ENCODE measurements around the gene SYCE1.
"Not testable (repeated sequence)": the region's sequence is repeated elsewhere in the genome, so short reads cannot be mapped to it uniquely, and the experiment has no call there.

Gene SYCE1

GRCh38 chr10:133565441-133566294 is at the start of gene SYCE1:
TSS of gene SYCE1 (minus strand) at chr10:133565583. CDS start at chr10:133565529, 54 bp downstream.
- no peak for DNase-seq (ENCODE audit: low spot score)

DNA sequence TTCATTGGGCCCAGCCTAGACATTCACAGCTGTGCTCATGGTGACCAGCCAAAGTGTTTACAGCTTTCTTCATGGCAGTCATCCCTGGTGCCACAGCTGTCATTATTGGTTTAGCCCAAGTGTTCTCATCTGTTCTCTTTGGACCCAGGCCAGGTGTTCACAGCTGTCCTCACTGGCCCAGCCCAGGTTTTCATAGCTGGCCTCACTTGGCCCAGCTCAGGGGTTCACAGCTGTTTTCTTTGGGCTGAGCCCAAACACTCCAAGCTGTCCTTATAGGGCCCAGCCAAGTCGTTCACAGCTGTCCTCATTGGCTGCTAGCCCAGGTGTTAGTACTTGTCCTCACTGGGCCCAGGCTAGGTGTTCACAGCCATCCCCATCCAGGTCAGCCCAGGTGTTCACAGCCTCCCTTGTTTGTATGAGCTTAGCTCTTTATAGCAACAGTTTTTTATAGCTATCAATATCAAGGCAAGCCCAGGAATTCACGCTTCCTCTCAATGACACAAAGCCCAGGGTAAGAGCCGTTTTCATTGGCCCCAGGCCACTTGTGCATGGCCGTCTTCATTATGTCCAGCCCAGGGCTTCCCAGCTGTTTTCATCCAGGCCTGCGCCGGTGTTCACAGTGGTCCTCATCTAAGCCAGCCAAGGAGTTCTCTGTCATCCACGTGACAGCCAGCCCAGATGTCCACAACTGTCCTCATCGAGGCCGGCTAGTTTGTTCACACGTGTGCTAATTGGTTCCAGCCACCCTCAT is 49.6 kb upstream of the SYCE1 start:
- DNase-seq (ENCODE audit: low spot score) = no peak

GRCh38 chr10:133613699-133614098 is 48.3 kb upstream of the SYCE1 start:
- no peak for DNase-seq (ENCODE audit: low spot score)

DNA sequence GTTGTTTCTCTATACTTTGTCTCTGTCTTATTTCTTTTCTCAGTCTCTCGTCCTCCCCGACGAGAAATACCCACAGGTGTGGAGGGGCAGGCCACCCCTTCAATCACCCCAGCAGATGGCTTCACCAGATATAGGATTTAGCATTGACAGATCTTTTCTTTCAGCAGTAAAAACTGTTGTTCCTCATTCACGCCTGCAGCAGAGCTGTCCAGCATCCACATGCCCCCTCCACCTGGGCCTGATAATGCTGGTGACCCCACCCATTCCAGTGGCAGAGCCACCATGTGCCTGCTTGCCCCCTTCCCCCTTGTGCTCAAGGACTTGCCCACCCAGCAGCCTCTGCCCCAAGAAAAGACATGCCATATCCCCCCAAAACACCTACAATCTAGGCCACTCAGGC is 45.7 kb upstream of the SYCE1 start:
- no peak for DNase-seq (ENCODE audit: low spot score)

DNA sequence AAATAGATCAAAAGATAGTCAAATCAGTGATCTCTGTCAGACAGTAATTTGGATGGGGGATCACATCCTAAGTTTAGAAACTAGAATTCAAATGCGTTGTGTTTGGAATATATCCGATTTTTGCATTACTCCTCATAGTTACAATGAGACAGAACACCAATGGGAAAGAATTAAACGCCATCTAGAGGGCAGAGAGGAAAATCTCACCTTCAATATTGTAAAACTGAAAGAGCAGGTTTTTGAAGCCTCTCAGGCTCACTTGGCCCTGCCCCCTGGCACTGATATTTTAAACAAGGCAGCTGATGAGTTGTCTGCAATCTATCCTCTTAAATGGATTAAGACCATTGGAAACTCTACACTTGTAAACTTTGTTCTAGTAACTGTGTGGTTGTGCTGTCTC is 43.5 kb upstream of the SYCE1 start:
- DNase-seq (ENCODE audit: low spot score) = no peak

- not testable (repeated sequence) for DNase-seq (ENCODE audit: low spot score)
These were observed 38.1 kb upstream of the SYCE1 start for GRCh38 chr10:133603434-133603833.

GRCh38 chr10:133600657-133601056 is 35.3 kb upstream of the SYCE1 start:
- DNase-seq (ENCODE audit: low spot score) = no peak

- DNase-seq (ENCODE audit: low spot score) = not testable (repeated sequence)
These were observed 34.5 kb upstream of the SYCE1 start for GRCh38 chr10:133599869-133600268.

DNA sequence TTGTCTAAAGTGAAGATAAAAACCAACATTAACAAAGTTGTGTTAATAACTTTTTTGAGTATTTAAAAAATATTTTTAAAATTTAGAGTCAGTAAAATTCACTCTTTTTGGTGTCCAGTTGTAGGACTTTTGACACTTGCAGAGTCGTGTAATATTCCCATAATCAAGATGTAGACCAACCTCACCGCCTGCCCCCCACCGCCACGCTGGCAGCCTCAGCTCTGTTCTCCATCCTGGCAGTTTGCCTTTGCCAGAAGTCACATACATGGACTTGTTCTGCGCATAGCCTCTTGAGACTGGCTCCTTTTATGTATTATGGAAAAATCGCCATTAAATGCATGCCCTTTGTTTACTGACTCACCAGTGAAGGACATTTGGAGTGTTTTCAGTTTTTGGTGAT is 27.3 kb upstream of the SYCE1 start:
- no peak for DNase-seq (ENCODE audit: low spot score)

- no peak for DNase-seq (ENCODE audit: low spot score)
These were observed 25.6 kb upstream of the SYCE1 start for GRCh38 chr10:133590970-133591359.

- DNase-seq (ENCODE audit: low spot score) = no peak
These were observed 25.0 kb upstream of the SYCE1 start for GRCh38 chr10:133590226-133590969.

DNA sequence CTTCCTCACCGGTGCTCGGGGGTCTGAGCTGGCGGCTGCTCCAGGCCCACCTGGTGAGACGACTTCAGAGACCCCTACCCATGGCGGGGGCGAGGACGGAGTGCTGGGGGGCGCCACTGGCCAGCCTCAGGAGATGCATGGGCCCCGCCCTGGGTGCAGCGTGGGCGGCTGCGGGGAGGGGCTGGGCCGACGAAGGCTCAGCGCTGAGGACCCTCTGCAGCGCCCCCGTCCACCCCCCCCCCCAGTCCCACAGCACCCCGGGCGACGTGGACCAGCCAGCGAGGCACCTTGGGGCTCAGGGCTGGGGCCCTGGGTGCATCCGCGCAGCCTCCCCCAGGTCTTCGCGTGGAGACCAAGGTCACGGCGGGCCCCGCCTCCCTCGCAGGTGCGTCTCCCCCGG is 11.7 kb upstream of the SYCE1 start:
- not testable (repeated sequence) for DNase-seq (ENCODE audit: low spot score)

DNA sequence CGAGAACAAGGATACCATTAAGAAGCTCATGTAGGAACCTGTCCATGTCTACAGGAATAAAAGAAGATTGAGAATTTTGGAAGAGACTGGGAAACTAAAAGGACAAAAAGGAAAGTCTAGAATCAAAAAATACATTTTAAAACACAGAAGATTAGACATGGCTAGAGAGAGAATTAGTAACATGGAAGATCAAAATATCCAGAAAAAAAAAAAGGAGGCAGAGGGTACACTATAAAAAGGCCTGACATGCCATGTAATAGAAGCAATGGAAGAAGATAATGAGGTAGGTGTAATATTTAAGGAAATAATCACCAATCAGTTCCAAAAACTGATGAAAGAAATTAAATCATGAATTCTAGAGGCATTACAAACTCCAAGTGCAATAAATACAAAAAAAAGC is 8.1 kb upstream of the SYCE1 start:
- not testable (repeated sequence) for DNase-seq (ENCODE audit: low spot score)

DNA sequence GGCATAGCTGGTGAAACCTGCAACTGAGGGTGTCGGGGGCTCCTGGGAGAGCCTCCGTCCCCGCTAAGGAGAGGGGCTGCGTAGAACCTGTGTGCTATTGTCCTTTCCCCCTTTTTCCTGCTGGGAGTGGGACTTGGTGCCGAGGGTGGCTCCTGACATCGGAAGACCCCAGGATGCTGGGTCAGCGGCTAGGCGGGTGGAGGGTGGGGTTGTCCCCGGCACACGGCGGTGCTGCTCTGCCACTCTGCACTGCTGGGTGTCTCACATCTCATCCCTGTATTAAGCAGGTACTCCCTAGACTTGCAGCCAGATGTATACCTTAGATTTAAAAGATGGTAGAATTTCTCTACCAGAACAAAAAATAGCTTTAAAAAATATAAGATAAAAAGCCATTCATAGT is 6.7 kb upstream of the SYCE1 start:
- not testable (repeated sequence) for DNase-seq (ENCODE audit: low spot score)

- not testable (repeated sequence) for DNase-seq (ENCODE audit: low spot score)
These were observed 4.4 kb upstream of the SYCE1 start for GRCh38 chr10:133569801-133570200.

DNA sequence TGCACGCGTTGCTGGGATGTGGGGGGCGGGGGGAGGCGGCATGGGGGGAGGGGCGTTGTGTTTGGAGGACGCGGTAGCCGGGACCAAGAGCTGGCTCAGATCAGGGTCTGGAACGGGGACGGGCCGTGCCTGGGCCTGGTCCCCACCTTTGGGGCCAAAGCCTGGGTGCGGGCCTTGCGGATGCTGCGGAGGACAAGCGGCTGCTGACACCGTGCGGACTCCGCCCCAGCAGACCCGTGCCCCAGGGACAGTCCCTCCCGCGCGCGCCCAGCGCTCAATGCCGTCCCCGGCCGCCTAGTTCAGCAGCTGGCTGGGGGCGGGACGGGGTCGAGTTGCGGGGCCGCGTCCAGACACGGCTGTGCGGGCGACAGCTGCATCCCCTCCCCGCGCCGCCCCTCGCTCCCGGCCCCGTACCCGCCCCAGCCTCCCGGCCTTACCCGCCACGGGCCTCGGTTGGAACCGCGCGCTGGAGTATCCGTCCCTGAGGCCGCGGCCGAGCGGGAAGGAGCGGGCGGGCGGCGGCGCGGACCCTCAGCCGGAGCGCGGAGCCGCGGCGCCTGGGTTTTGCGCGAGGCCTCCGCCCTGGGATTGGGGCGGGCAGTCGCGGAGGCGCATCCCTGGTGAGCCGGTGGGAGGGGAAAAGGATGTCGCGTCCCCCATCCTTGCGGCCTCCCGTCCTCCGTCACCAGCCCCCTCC is 3.6 kb upstream of the SYCE1 start:
- not testable (repeated sequence) for DNase-seq (ENCODE audit: low spot score)

DNA sequence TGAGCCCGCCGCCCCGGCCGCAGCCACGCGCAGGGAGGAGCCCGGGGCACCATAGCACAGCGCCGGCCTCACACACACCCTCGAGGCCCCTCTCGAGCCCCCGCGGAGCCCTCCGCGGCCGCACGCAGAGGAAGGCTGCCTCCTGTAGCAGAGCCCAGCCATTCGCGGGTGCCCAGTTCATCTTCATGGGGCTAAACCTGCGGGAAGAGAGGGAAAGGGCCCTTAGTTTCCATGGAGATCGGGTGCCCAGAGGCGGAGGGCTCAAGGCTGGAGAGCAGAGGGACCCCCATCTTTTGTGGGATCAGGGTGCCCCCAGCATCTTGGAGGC is 2.9 kb upstream of the SYCE1 start:
- no peak for DNase-seq (ENCODE audit: low spot score)

GRCh38 chr10:133567609-133568286 is 2.4 kb upstream of the SYCE1 start:
- DNase-seq (ENCODE audit: low spot score) = no peak

DNA sequence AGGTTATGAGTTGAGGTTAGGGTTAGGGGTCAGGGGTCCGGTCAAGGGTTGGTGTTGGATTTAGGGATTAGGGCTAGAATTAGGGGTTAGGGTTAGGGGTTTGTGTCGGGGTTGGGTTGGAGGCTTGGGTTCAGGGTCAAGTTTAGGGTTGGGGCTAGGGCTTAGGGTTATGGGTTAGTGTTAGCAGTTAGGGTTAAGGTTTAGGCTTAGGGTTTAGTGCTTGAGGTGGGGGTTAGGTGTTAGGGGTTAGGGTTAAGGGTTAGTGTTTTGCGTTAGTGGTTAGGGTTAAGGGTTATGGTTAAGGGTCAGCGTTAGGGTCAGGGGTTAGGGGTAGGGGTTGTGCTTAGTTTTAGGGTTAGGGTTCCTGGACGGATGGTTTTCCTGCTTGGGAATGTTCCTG is 1.7 kb upstream of the SYCE1 start:
- no peak for DNase-seq (ENCODE audit: low spot score)

GRCh38 chr10:133564816-133565215 is 567 bp downstream of the SYCE1 start:
- no peak for DNase-seq (ENCODE audit: low spot score)

DNA sequence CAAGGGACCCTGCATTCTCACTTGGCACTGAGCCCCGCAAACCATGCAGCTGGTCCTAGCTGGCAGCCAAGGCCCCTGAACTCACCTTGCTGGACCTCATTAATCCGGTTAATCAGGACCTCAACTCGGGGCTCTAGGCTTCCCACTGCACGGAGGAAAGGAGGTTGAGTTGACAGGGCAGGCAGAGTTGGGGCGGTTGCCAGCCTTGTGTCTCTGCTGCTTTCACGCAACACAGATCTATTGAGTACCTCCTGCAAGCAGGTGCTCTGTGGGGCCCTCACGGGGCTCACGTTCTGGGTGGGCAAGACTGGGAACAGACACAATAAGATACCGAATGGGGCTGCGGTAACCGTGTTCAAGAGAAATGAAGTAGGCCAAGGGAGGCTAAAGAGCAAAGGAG is 6.2 kb downstream of the SYCE1 start:
- no peak for DNase-seq (ENCODE audit: low spot score)

- no peak for DNase-seq (ENCODE audit: low spot score)
These were observed 8.0 kb downstream of the SYCE1 start for GRCh38 chr10:133557381-133557780.

Data from CD4-positive, alpha-beta T cell treated with Interleukin-6 at 100 ng/mL for 8 hours (primary cell).